Measurements from ENCODE around the gene RUBCN. TPM values are rescaled to one million over a fixed set of nuclear protein-coding genes. Genes with fewer than 3 reads are reported as not detected.
A peak's percentile ranks its signal among the peaks of the same experiment; 100 is the strongest.

The RUBCN gene
- total and polyA plus RNA-seq, 2 of the 13 experiments (the other 11 are each of a cell fraction or from before 2014, with no cell fraction given): 5.2 to 8.1 TPM

DNA sequence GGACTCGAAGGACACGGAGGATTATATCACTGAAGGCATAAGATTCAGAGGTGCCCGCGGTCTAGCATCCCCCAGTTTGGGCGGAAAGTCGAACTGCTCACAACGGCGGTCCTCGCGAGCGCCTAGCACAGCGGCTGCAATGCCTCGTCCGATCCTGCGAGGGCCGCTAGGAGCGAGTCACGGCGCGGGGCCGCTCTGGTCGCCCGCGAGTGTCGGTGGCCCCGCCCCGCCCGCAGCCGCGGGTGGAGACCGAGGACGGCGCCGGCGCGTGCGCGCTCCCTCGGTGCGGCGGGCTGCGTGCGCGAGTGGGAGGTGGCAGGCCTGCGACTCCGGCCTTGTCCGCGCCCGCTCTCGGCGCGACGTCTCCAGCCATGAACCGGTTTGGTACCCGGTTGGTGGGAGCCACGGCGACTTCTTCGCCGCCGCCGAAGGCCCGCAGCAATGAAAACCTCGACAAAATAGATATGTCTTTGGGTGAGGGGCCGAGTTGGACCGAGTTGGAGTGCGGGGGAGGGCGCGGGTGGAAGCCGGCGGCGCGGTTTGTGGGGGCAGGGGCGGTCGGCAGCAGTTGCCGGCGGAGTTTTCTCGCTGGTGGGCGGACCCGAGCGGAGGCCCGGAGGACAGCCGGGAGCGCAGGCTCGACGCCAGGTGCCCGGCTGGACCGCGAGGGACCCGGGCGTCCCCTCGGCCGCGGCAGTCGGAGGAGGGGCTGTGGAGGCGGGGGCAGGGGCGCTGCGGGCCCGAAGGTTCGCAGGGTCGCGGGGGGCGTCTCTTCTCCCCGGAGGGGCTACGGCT, 13.1 kb upstream of the RUBCN start, which contains the start of gene FYTTD1 (continued):
- TF ChIP-seq, protein P1, sequence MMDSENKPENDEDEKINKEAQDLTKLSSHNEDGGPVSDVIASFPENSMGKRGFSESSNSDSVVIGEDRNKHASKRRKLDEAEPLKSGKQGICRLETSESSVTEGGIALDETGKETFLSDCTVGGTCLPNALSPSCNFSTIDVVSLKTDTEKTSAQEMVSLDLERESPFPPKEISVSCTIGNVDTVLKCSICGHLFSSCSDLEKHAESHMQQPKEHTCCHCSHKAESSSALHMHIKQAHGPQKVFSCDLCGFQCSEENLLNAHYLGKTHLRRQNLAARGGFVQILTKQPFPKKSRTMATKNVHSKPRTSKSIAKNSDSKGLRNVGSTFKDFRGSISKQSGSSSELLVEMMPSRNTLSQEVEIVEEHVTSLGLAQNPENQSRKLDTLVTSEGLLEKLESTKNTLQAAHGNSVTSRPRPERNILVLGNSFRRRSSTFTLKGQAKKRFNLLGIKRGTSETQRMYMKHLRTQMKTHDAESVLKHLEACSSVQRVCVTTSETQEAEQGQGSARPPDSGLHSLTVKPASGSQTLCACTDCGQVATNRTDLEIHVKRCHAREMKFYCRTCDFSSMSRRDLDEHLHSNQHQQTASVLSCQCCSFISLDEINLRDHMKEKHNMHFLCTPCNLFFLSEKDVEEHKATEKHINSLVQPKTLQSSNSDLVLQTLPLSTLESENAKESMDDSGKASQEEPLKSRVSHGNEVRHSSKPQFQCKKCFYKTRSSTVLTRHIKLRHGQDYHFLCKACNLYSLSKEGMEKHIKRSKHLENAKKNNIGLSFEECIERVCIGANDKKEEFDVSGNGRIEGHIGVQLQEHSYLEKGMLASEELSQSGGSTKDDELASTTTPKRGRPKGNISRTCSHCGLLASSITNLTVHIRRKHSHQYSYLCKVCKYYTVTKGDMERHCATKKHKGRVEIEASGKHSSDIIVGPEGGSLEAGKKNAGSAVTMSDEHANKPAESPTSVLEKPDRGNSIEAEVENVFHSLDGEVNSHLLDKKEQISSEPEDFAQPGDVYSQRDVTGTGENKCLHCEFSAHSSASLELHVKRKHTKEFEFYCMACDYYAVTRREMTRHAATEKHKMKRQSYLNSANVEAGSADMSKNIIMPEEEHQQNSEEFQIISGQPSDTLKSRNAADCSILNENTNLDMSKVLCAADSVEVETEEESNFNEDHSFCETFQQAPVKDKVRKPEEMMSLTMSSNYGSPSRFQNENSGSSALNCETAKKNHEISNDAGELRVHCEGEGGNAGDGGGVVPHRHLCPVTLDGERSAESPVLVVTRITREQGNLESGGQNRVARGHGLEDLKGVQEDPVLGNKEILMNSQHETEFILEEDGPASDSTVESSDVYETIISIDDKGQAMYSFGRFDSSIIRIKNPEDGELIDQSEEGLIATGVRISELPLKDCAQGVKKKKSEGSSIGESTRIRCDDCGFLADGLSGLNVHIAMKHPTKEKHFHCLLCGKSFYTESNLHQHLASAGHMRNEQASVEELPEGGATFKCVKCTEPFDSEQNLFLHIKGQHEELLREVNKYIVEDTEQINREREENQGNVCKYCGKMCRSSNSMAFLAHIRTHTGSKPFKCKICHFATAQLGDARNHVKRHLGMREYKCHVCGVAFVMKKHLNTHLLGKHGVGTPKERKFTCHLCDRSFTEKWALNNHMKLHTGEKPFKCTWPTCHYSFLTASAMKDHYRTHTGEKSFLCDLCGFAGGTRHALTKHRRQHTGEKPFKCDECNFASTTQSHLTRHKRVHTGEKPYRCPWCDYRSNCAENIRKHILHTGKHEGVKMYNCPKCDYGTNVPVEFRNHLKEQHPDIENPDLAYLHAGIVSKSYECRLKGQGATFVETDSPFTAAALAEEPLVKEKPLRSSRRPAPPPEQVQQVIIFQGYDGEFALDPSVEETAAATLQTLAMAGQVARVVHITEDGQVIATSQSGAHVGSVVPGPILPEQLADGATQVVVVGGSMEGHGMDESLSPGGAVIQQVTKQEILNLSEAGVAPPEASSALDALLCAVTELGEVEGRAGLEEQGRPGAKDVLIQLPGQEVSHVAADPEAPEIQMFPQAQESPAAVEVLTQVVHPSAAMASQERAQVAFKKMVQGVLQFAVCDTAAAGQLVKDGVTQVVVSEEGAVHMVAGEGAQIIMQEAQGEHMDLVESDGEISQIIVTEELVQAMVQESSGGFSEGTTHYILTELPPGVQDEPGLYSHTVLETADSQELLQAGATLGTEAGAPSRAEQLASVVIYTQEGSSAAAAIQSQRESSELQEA (CRISPR knock-in tag; IDR thresholded peaks at IDR 0.05; ENCODE audit: not compliant biosample characterization): no peak
- TF ChIP-seq ZFP37 (CRISPR knock-in tag; IDR thresholded peaks at IDR 0.05; ENCODE audit: borderline replicate concordance): no peak
- peak; percentile 49 for TF ChIP-seq ASH2L (IDR thresholded peaks at IDR 0.05; ENCODE audit: insufficient read length, low read depth, low read length)
- TF ChIP-seq, protein P2, sequence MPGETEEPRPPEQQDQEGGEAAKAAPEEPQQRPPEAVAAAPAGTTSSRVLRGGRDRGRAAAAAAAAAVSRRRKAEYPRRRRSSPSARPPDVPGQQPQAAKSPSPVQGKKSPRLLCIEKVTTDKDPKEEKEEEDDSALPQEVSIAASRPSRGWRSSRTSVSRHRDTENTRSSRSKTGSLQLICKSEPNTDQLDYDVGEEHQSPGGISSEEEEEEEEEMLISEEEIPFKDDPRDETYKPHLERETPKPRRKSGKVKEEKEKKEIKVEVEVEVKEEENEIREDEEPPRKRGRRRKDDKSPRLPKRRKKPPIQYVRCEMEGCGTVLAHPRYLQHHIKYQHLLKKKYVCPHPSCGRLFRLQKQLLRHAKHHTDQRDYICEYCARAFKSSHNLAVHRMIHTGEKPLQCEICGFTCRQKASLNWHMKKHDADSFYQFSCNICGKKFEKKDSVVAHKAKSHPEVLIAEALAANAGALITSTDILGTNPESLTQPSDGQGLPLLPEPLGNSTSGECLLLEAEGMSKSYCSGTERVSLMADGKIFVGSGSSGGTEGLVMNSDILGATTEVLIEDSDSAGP (CRISPR knock-in tag; IDR thresholded peaks at IDR 0.05; ENCODE audit: borderline replicate concordance): peak; percentile 53; the same call in 1 of the 2 replicates
- peak; percentile 90 for TF ChIP-seq CENPT (CRISPR knock-in tag; IDR thresholded peaks at IDR 0.05; ENCODE audit: low read depth)
- TF ChIP-seq DR1 (CRISPR knock-in tag; IDR thresholded peaks at IDR 0.05): no peak; the same call in 1 of the 2 replicates
- no peak; the same call in 1 of the 2 replicates for TF ChIP-seq ZFP90 (CRISPR knock-in tag; IDR thresholded peaks at IDR 0.05; ENCODE audit: borderline replicate concordance)
- TF ChIP-seq RFXAP (CRISPR knock-in tag; IDR thresholded peaks at IDR 0.05; ENCODE audit: borderline replicate concordance): no peak
- TF ChIP-seq FOXO4 (CRISPR knock-in tag; conservative IDR thresholded peaks at IDR 0.05): no peak
- TF ChIP-seq, protein P3, sequence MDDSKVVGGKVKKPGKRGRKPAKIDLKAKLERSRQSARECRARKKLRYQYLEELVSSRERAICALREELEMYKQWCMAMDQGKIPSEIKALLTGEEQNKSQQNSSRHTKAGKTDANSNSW (CRISPR knock-in tag; IDR thresholded peaks at IDR 0.05; ENCODE audit: borderline replicate concordance): peak; percentile 47; the same call in 1 of the 2 replicates
- 0 out of 2 replicates have a peak, but pooled peaks have one; percentile 6 for TF ChIP-seq DMAP1 (CRISPR knock-in tag; IDR thresholded peaks at IDR 0.05)
- no peak for TF ChIP-seq HDAC6 (IDR thresholded peaks at IDR 0.05; ENCODE audit: low read depth, low read length)
- no peak for TF ChIP-seq NFKBIZ (CRISPR knock-in tag; IDR thresholded peaks at IDR 0.05)
- no peak for TF ChIP-seq NR3C1 (CRISPR knock-in tag; IDR thresholded peaks at IDR 0.05)
- TF ChIP-seq RFX5 (IDR thresholded peaks at IDR 0.05; ENCODE audit: low read depth, low read length): no peak
- TF ChIP-seq ZFY (CRISPR knock-in tag; IDR thresholded peaks at IDR 0.05): peak; percentile 91
- peak; percentile 6 for TF ChIP-seq PTBP1 (IDR thresholded peaks at IDR 0.05; ENCODE audit: low read depth, low read length, poor library complexity, severe bottlenecking)
